ENCODE measurements around the gene CDCA4. TPM values are rescaled to one million over a fixed set of nuclear protein-coding genes. Genes with fewer than 3 reads are reported as not detected.

The CDCA4 gene
- total and polyA plus RNA-seq, 10 of the 15 experiments (the other 5 are each of a cell fraction or from before 2014, with no cell fraction given): 10.4 to 64.0 (median 52.1) TPM

DNA sequence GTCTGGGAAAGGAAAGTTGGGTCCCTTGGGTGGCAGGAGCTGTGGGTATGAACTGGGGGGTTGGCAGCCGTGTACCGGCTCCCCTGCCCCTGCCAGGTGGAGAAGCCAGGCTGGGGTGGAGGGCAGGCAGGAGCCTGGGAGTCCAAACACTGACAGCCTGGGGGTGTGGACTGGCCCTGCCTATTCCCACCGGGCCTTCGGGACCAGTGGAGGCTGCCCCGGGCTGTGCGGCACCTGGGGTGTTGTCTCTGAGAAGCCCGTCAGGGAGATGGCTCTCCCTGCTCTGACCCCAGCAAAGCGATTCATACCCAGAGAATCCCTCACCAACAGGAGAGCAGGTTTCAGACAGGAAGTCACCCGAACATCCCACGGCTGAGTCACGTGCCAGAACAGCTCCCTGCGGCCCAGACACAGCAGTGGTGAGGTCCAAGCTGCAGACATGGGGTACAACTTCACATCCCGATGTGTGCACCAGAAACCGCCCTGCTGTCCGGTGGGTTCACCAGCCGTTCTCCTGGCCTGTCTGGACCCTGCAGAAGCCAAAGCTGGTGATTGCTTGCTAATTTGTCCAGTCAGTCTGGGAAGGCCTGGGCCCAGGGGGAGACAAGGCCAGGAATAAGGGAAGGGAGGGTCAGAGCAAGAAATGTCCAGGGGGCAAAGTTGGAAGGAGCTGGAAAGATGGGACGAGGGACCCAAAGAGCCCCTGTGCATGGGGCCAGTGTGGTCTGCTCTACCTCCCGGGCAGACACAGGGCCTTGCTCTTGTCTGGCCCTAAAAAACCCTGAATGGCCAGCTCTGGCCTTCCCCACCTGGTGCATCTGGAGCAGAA is 46.5 kb upstream of the CDCA4 start (continued):
- TF ChIP-seq CTCF (IDR thresholded peaks at IDR 0.05 in 2 of 3, conservative IDR thresholded peaks at IDR 0.05 in 1 of 3; ENCODE audit: control insufficient read depth in 2 of 3, extremely low read depth in 1 of 3, insufficient read depth in 1 of 3, low read depth in 3 of 3, low read length in 3 of 3) (no peak), BCLAF1 (IDR thresholded peaks at IDR 0.05) (no peak), CHD4 (IDR thresholded peaks at IDR 0.05) (no peak), KAT2A (conservative IDR thresholded peaks at IDR 0.05; ENCODE audit: control insufficient read depth, low read depth, low read length) (no peak), CEBPZ (IDR thresholded peaks at IDR 0.05; ENCODE audit: low read depth, low read length) (no peak), ZNF24 (IDR thresholded peaks at IDR 0.05) (no peak), TBL1XR1 (IDR thresholded peaks at IDR 0.05; ENCODE audit: low read depth, low read length) (no peak), RELB (IDR thresholded peaks at IDR 0.05; ENCODE audit: low read depth) (peak; percentile 43; the same call in 1 of the 2 replicates), CUX1 (IDR thresholded peaks at IDR 0.05; ENCODE audit: insufficient replicate concordance, low read depth, low read length) (no peak), SMARCA5 (IDR thresholded peaks at IDR 0.05) (no peak), NFYA (IDR thresholded peaks at IDR 0.05; ENCODE audit: borderline replicate concordance, low read depth, low read length) (no peak)
- TF ChIP-seq, protein P1, sequence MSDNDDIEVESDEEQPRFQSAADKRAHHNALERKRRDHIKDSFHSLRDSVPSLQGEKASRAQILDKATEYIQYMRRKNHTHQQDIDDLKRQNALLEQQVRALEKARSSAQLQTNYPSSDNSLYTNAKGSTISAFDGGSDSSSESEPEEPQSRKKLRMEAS (IDR thresholded peaks at IDR 0.05; ENCODE audit: low read depth, low read length): no peak; the same call in 1 of the 2 replicates

Measured in GM12878 (cell line).